ENCODE results near the gene CD46. TPM values are rescaled to one million over a fixed set of nuclear protein-coding genes. Genes with fewer than 3 reads are reported as not detected.

Gene CD46
- total RNA-seq, 4 donors from 2014 or later = 262 to 391 (median 286) TPM

DNA sequence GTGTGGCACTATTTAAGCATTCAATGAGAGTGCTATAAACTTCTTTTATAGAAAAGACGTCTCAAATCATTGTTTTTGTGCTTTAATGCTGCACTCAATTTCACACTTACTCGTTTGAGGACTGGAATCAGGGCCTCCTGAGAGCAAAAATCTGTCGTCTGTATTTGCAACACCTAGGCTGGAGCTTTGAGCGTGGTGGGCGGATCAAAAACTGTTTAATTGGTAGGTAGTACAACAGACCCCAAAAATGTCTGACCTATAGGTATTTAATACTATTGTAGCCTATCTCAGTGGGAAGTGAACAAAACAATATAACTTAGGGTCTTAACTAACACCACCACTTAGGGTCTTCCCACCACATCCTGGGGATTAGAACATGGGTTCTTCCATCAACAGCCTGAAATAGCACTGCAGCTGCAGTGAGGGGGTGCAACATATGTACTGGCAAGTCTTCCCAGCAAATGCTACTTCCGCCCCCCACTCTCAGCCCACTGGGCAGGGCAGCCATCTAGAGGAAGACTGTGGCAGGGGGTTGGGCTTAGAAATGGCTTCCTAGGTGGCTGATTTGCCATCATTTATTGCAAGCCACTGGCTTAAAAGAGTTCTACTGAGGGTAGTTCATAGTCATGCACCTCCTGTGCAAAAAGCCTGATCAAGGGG lies 48.3 kb downstream of the CD46 start:
- TF ChIP-seq, protein P1, sequence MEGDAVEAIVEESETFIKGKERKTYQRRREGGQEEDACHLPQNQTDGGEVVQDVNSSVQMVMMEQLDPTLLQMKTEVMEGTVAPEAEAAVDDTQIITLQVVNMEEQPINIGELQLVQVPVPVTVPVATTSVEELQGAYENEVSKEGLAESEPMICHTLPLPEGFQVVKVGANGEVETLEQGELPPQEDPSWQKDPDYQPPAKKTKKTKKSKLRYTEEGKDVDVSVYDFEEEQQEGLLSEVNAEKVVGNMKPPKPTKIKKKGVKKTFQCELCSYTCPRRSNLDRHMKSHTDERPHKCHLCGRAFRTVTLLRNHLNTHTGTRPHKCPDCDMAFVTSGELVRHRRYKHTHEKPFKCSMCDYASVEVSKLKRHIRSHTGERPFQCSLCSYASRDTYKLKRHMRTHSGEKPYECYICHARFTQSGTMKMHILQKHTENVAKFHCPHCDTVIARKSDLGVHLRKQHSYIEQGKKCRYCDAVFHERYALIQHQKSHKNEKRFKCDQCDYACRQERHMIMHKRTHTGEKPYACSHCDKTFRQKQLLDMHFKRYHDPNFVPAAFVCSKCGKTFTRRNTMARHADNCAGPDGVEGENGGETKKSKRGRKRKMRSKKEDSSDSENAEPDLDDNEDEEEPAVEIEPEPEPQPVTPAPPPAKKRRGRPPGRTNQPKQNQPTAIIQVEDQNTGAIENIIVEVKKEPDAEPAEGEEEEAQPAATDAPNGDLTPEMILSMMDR (IDR thresholded peaks at IDR 0.05; ENCODE audit: low read depth) = no peak

DNA sequence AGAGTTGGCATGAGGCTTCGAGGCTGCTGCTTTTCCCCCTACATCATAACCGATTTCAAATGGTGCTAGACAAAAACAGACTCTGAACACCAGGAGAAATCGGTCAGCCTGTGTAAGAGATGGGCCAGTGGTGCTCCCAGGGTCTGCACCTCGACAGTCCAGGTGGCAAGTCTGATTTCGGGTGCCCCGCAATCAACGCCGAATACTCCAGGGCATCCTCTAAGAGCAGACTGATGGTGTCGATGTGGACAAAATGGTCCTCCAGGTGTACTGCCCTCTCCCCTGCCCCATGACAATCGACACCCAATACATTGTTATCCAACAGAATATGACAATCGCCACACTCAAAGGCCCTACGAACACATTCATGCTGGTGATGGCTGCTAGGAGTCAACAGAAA lies 50.0 kb downstream of the CD46 start:
- TF ChIP-seq, protein P1 (IDR thresholded peaks at IDR 0.05; ENCODE audit: low read depth) = no peak

DNA sequence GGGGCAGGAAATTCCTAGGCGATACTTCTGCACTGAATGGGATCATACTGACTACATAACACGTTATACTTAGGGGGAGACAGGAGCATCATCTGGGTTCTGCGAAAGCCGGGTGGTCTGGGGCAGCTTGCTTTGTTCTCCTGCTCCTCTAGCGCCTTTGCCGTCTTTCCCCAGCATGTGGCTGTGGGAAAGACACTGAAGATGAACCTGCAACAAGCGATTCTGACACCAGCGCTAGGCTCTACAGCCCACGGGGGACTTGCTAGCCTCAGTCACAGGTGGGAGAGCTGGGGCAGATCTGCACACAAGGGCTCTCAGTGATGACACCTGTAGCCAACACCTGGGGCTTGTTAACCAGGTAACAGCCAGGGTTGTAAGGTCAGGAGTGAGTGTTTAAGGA lies 51.8 kb downstream of the CD46 start:
- TF ChIP-seq, protein P1 (IDR thresholded peaks at IDR 0.05; ENCODE audit: low read depth) = no peak

DNA sequence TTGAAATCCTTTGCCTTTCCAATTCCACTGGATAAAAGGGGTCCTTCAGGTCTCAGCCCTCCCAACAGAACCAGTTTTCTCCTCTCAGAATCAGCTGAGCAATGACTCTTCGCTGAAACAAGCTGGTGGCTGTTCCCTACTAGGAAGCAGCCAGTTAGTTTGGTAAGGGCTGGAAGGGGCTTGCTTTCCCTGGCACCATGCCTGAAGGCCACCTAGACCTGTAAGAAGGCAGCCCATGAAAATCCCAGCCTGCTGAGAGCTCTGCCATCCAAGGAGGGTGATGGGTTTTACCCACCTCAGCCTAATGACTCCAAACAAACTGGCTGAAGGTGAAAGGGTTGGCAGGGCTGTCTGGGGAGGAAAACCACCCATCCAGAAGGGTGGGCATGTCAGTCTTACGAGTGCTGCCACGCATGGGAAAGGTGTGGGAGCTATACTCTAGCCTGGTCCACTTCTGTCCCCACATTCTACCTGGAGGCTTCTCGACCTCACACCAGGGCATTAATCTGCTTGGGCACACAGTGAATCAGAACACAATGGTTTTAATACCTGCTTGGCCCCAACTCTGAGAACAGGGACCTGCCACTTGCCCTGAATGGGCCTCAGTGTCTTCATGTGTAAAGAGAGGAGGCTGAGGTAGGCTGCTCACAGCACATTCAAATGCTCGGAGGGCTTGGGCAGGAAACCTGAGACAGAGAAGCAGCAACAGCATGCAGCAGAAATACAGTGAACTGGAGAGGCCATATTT lies 53.0 kb downstream of the CD46 start:
- TF ChIP-seq, protein P1 (IDR thresholded peaks at IDR 0.05; ENCODE audit: low read depth) = no peak

DNA sequence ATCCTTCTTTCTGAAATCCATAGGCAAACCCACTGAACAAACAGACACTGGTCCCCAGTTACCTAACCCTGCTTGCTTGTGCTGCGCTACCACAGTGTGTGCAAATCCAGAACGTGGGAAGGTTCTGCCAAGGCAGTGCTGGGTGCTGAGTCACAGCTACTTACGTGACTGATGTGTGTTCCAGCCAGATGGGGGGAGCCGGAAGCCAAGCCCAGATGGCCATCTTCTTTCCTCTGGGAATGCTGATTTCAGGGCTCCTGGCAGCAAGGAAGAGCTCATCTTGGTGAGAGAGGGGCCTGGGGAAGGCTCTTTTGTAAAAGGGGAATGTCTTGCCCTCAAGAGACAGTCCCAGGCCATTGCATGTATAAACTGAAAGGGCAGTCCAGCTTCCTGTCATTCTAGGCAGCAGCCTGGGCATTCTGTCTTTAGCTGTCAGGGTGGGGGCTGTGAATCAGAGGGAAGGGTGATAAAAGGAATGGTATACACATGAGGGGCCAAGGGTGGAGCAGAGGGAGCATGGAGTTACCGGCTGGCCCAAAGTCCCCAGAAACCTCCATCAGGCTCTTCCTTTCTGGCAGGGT lies 54.1 kb downstream of the CD46 start:
- TF ChIP-seq, protein P1 (IDR thresholded peaks at IDR 0.05; ENCODE audit: low read depth) = no peak

DNA sequence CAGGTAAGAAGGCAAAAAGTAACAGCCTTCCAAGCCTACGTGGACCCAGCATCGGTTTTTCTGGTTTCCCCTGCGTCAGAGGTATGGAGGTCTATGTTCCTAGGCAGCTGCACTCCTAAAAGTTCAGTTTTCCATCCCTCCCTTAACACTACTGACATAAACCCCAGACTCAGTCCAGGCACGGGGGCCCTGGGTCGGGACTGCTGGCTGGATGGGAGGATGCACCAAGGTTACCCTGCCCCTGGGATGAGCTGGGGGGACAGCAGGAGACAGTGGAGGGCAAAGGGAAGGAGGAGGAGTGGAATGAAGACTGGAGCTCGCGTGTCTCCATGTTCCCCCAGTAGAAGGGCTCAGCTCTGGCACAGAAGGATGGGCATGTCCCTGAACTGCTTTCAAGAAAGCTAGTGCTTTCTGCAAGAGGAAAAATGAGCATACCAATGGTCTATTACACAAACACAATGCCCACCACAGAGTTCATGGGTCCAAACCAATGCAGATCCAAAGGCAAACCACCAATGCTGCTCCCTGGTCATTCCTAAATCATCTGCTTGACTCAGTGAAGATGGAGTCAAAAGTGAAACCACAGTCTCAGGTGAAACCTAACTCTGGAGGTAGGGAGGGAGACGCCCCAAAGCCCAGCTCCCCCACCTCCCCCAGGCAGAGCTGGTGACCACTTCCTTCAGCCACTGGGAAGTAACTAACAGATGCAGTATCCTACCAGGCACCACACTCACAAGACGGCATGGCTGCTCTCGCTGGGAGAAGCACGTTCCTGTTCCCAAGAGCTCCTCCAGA lies 54.9 kb downstream of the CD46 start:
- TF ChIP-seq, protein P1 (IDR thresholded peaks at IDR 0.05; ENCODE audit: low read depth) = no peak

DNA sequence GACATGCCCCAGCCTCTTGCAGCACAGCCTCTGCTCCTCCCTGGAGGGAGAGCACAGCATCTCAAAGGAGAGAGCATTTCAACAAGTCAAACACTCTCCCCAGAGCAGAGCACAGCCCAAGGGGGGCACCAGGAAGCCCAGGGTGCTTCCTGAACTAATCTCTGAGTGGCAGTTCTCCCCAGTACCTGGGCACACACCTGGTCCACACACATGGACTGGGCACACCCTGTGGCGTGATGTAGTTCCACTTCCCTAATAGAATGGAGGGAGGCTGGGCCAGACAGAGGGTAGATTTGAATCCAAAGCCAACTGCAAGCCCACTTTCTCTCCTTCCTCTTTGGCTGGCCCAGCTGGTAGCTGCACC lies 55.5 kb downstream of the CD46 start:
- TF ChIP-seq, protein P1 (IDR thresholded peaks at IDR 0.05; ENCODE audit: low read depth) = no peak

All from subcutaneous adipose tissue (tissue), 4 donors.